ENCODE measurements around the gene COBL. TPM values are rescaled to one million over a fixed set of nuclear protein-coding genes. Genes with fewer than 3 reads are reported as not detected.

Gene COBL
- total RNA-seq, 1 experiment from 2014 or later = not detected

GRCh38 chr7:51262796-51263531 lies 53.6 kb downstream of the COBL start:
- no peak for DNase-seq (ENCODE audit: low spot score)
- in situ Hi-C loops (cut with HindIII; ENCODE audit: low sequenced_read_pairs) = no loop called here

- in situ Hi-C loops (cut with HindIII; ENCODE audit: low sequenced_read_pairs) = no loop called here
Measured at GRCh38 chr7:51261950-51262795, 54.4 kb downstream of the COBL start.

GRCh38 chr7:51261117-51261835 lies 55.3 kb downstream of the COBL start:
- in situ Hi-C loops (cut with HindIII; ENCODE audit: low sequenced_read_pairs) = no loop called here
- DNase-seq (ENCODE audit: low spot score) = peak; percentile 60

More at GRCh38 chr7:51261950-51262795, 54.4 kb downstream of the COBL start:
- no peak for DNase-seq (ENCODE audit: low spot score)

- in situ Hi-C loops (cut with HindIII; ENCODE audit: low sequenced_read_pairs) = no loop called here
- no peak for DNase-seq (ENCODE audit: low spot score)
Measured at GRCh38 chr7:51260516-51260915, 56.1 kb downstream of the COBL start.

- in situ Hi-C loops (cut with HindIII; ENCODE audit: low sequenced_read_pairs) = no loop called here
- DNase-seq (ENCODE audit: low spot score) = no peak
Measured at GRCh38 chr7:51259766-51260165, 56.8 kb downstream of the COBL start.

- no peak for DNase-seq (ENCODE audit: low spot score)
- in situ Hi-C loops (cut with HindIII; ENCODE audit: low sequenced_read_pairs) = no loop called here
Measured at GRCh38 chr7:51256916-51257315, 59.7 kb downstream of the COBL start.

GRCh38 chr7:51256209-51256781 lies 60.3 kb downstream of the COBL start:
- no peak for DNase-seq (ENCODE audit: low spot score)

GRCh38 chr7:51255536-51256208 lies 60.9 kb downstream of the COBL start:
- DNase-seq (ENCODE audit: low spot score) = peak; percentile 62
- in situ Hi-C loops (cut with HindIII; ENCODE audit: low sequenced_read_pairs) = no loop called here

More at GRCh38 chr7:51256209-51256781, 60.3 kb downstream of the COBL start:
- in situ Hi-C loops (cut with HindIII; ENCODE audit: low sequenced_read_pairs) = no loop called here

- no peak for DNase-seq (ENCODE audit: low spot score)
- in situ Hi-C loops (cut with HindIII; ENCODE audit: low sequenced_read_pairs) = no loop called here
Measured at GRCh38 chr7:51255036-51255435, 61.6 kb downstream of the COBL start.

GRCh38 chr7:51253157-51253556 lies 63.5 kb downstream of the COBL start:
- DNase-seq (ENCODE audit: low spot score) = no peak
- in situ Hi-C loops (cut with HindIII; ENCODE audit: low sequenced_read_pairs) = no loop called here

- no peak for DNase-seq (ENCODE audit: low spot score)
- in situ Hi-C loops (cut with HindIII; ENCODE audit: low sequenced_read_pairs) = no loop called here
Measured at GRCh38 chr7:51251290-51251689, 65.3 kb downstream of the COBL start.

GRCh38 chr7:51250512-51250911 lies 66.1 kb downstream of the COBL start:
- in situ Hi-C loops (cut with HindIII; ENCODE audit: low sequenced_read_pairs) = no loop called here
- DNase-seq (ENCODE audit: low spot score) = no peak

GRCh38 chr7:51249991-51250390 lies 66.6 kb downstream of the COBL start:
- in situ Hi-C loops (cut with HindIII; ENCODE audit: low sequenced_read_pairs) = no loop called here
- no peak for DNase-seq (ENCODE audit: low spot score)

- no peak for DNase-seq (ENCODE audit: low spot score)
Measured at GRCh38 chr7:51249187-51249945, 67.2 kb downstream of the COBL start.

GRCh38 chr7:51246258-51247245 lies 70.1 kb downstream of the COBL start:
- peak; percentile 98 for DNase-seq (ENCODE audit: low spot score)
- in situ Hi-C loops (cut with HindIII; ENCODE audit: low sequenced_read_pairs) = no loop called here

More at GRCh38 chr7:51249187-51249945, 67.2 kb downstream of the COBL start:
- in situ Hi-C loops (cut with HindIII; ENCODE audit: low sequenced_read_pairs) = no loop called here

- no peak for DNase-seq (ENCODE audit: low spot score)
- in situ Hi-C loops (cut with HindIII; ENCODE audit: low sequenced_read_pairs) = no loop called here
Measured at GRCh38 chr7:51244885-51245284, 71.7 kb downstream of the COBL start.

- no peak for DNase-seq (ENCODE audit: low spot score)
- in situ Hi-C loops (cut with HindIII; ENCODE audit: low sequenced_read_pairs) = no loop called here
Measured at GRCh38 chr7:51244053-51244452, 72.6 kb downstream of the COBL start.

Data from G401 (cell line).